H1 (cell line): ENCODE results near the gene DIPK1C. TPM values are rescaled to one million over a fixed set of nuclear protein-coding genes. Genes with fewer than 3 reads are reported as not detected.

Source experiments
- CTCF ChIA-PET: fragments of 300-600 bp; sonication (Branson Sonifier 250); formaldehyde crosslinking; loops from one replicate; lab custom pipeline; 2021; ENCODE audit not compliant: partially characterized antibody; lab: Charles Lee
- POLR2A ChIA-PET: fragments of 300-600 bp; sonication (Branson Sonifier 250); formaldehyde crosslinking; loops from one replicate; lab custom pipeline; 2021; ENCODE audit warnings: inconsistent platforms; ENCODE audit not compliant: partially characterized antibody; lab: Charles Lee
- DNase-seq, 2 experiments: peaks; one replicate each; pipeline versions ENCODE4 v3.0.0 to v3.0.0-alpha.2; 2010 to 2022; ENCODE audit warnings: low spot score in 2 of 2, low read depth in 1 of 2, mixed read lengths in 1 of 2
- FAIRE-seq: peaks from 2 replicates; lab custom pipeline; 2011; peaks lifted over from hg19 to GRCh38; lab: Jason Lieb, UNC
- H2AFZ ChIP-seq: 2 replicates; pipeline ENCODE4 v1.8.1; 2012; ENCODE audit warnings: low read length, inconsistent platforms
- H2AK5ac ChIP-seq: 2 replicates; pipeline ENCODE4 v1.6.1; 2013; ENCODE audit warnings: low read depth, low read length
- H2BK120ac ChIP-seq: replicated peaks from 2 replicates; pipeline ENCODE3; 2013; ENCODE audit warnings: low read depth, low read length, inconsistent platforms
- H2BK12ac ChIP-seq: 2 replicates; pipeline ENCODE4 v1.6.1; 2013; ENCODE audit warnings: low read depth, low read length
- H2BK15ac ChIP-seq: 2 replicates; pipeline ENCODE4 v1.6.1; 2013; ENCODE audit warnings: low read length
- H2BK20ac ChIP-seq: 2 replicates; pipeline ENCODE4 v1.6.1; 2013; ENCODE audit warnings: low read length
- H2BK5ac ChIP-seq: 2 replicates; pipeline ENCODE4 v1.6.1; 2013; ENCODE audit warnings: low read depth, low read length
- H3K14ac ChIP-seq: 2 replicates; pipeline ENCODE4 v1.6.1; 2013; ENCODE audit warnings: inconsistent platforms; ENCODE audit not compliant: insufficient read length
- H3K18ac ChIP-seq: 2 replicates; pipeline ENCODE4 v1.6.1; 2013; ENCODE audit warnings: low read length; ENCODE audit errors: extremely low read depth
- H3K23ac ChIP-seq: 2 replicates; pipeline ENCODE4 v1.6.1; 2013; ENCODE audit warnings: inconsistent platforms; ENCODE audit not compliant: insufficient read length
- H3K23me2 ChIP-seq: 2 replicates; pipeline ENCODE4 v1.6.1; 2013; ENCODE audit warnings: low read depth, low read length
- H3K27ac ChIP-seq: 2 replicates; pipeline ENCODE4 v1.6.1; 2011; ENCODE audit warnings: low read depth, low read length, inconsistent platforms
- H3K27me3 ChIP-seq, 4 experiments: replicated peaks in 1 of 4; 1 replicate in 1 of 4; 2 replicates in 3 of 4; pipeline versions ENCODE4 v1.6.1 to v1.8.1; 2011 to 2013; ENCODE audit warnings: low read length in 3 of 4, mild to moderate bottlenecking in 3 of 4, inconsistent platforms in 2 of 4, mixed read lengths in 2 of 4, moderate library complexity in 1 of 4; ENCODE audit not compliant: control insufficient read depth in 3 of 4, insufficient read depth in 3 of 4; ENCODE audit errors: extremely low read depth in 1 of 4
- H3K36me3 ChIP-seq, 4 experiments: 2 replicates each; pipeline versions ENCODE4 v1.6.1 to v1.8.1; 2011 to 2013; ENCODE audit warnings: mild to moderate bottlenecking in 4 of 4, low read length in 3 of 4, moderate library complexity in 2 of 4, control low read depth in 1 of 4, inconsistent platforms in 1 of 4; ENCODE audit not compliant: insufficient read depth in 4 of 4, control insufficient read depth in 2 of 4
- H3K4ac ChIP-seq: replicated peaks from 2 replicates; pipeline ENCODE3; 2013; ENCODE audit warnings: low read length, low read depth, mixed read lengths, inconsistent platforms; ENCODE audit not compliant: insufficient read length
- H3K4me1 ChIP-seq, 4 experiments: replicated peaks in 1 of 4; 1 replicate in 1 of 4; 2 replicates in 3 of 4; pipeline versions ENCODE4 v1.6.1 to v1.8.1; 2011 to 2013; ENCODE audit warnings: low read length in 3 of 4, inconsistent platforms in 2 of 4, mixed read lengths in 1 of 4; ENCODE audit not compliant: insufficient read depth in 4 of 4, control insufficient read depth in 3 of 4
- H3K4me2 ChIP-seq, 2 experiments: 2 replicates each; pipeline versions ENCODE4 v1.6.1 to v1.8.1; 2011 to 2013; ENCODE audit warnings: low read depth in 2 of 2, low read length in 2 of 2, control low read depth in 1 of 2, inconsistent platforms in 1 of 2, mild to moderate bottlenecking in 1 of 2; ENCODE audit not compliant: insufficient read depth in 1 of 2
- H3K4me3 ChIP-seq, 4 experiments: fragments of 200-600, 300-600 bp in 1 of 4; sonication (generic), shearing (Covaris generic), sonication (Bioruptor Twin) in 1 of 4; 2 replicates each; pipeline versions ENCODE4 v1.5.1 to v1.8.1; 2011 to 2016; ENCODE audit warnings: low read length in 4 of 4, low read depth in 3 of 4, control low read depth in 2 of 4, inconsistent platforms in 2 of 4, mild to moderate bottlenecking in 2 of 4, mixed read lengths in 1 of 4, moderate library complexity in 1 of 4; ENCODE audit not compliant: insufficient read depth in 2 of 4; ENCODE audit errors: extremely low read depth in 1 of 4
- H3K56ac ChIP-seq: replicated peaks from 2 replicates; pipeline ENCODE3; 2013; ENCODE audit warnings: low read depth, mild to moderate bottlenecking, mixed read lengths, low read length, inconsistent platforms; ENCODE audit not compliant: insufficient read length
- H3K79me1 ChIP-seq: 2 replicates; pipeline ENCODE4 v1.6.1; 2013; ENCODE audit warnings: low read depth, low read length, control low read depth
- H3K79me2 ChIP-seq, 2 experiments: 2 replicates each; pipeline versions ENCODE4 v1.6.1 to v1.8.1; 2012 to 2013; ENCODE audit warnings: low read length in 2 of 2, mild to moderate bottlenecking in 2 of 2, inconsistent platforms in 1 of 2; ENCODE audit not compliant: insufficient read depth in 2 of 2, control insufficient read depth in 1 of 2
- H3K9ac ChIP-seq, 4 experiments: replicated peaks in 1 of 4; 1 replicate in 1 of 4; 2 replicates in 3 of 4; pipeline versions ENCODE4 v1.6.1 to v1.8.1; 2011 to 2013; ENCODE audit warnings: low read depth in 3 of 4, low read length in 3 of 4, control low read depth in 2 of 4, mild to moderate bottlenecking in 2 of 4, moderate library complexity in 2 of 4, inconsistent platforms in 1 of 4; ENCODE audit errors: extremely low read depth in 1 of 4
- H3K9me3 ChIP-seq, 2 experiments: 2 replicates each; pipeline versions ENCODE4 v1.6.1 to v1.8.1; 2012 to 2013; ENCODE audit warnings: mild to moderate bottlenecking in 2 of 2, moderate library complexity in 2 of 2, control low read depth in 1 of 2, inconsistent platforms in 1 of 2, low read depth in 1 of 2, low read length in 1 of 2, mixed read lengths in 1 of 2; ENCODE audit not compliant: insufficient read depth in 2 of 2
- H4K20me1 ChIP-seq, 2 experiments: replicated peaks in 1 of 2; 2 replicates each; pipeline versions ENCODE3 to v1.8.1; 2011 to 2013; ENCODE audit warnings: inconsistent platforms in 2 of 2, low read length in 2 of 2, mild to moderate bottlenecking in 1 of 2; ENCODE audit not compliant: insufficient read depth in 2 of 2, control insufficient read depth in 1 of 2
- H4K5ac ChIP-seq: 2 replicates; pipeline ENCODE4 v1.6.1; 2013; ENCODE audit warnings: low read length, low read depth, mixed read lengths, inconsistent platforms; ENCODE audit not compliant: insufficient read length
- H4K8ac ChIP-seq: 2 replicates; pipeline ENCODE4 v1.8.0; 2013; ENCODE audit warnings: mild to moderate bottlenecking, moderate library complexity, low read length, inconsistent platforms; ENCODE audit not compliant: insufficient read depth; ENCODE audit errors: extremely low read depth
- H4K91ac ChIP-seq: replicated peaks from 2 replicates; pipeline ENCODE3; 2013; ENCODE audit warnings: low read length, mixed read lengths, inconsistent platforms; ENCODE audit not compliant: insufficient read length
- SIN3A ChIP-seq, 2 experiments: IDR thresholded peaks in 1 of 2; conservative IDR thresholded peaks in 1 of 2; 2 replicates each; pipeline ENCODE4 v1.6.1; 2011 to 2012; ENCODE audit warnings: low read length in 2 of 2, improper control_type of control experiment in 1 of 2, low read depth in 1 of 2, mild to moderate bottlenecking in 1 of 2
- WGBS, 2 experiments: shearing (Covaris generic) in 1 of 2; methylation state at CpG; one replicate each; pipeline versions ENCODE4 v1.1.6 to v1.1.7; 2013 to 2015; ENCODE audit warnings: low lambda C conversion rate in 2 of 2, mixed read lengths in 2 of 2, inconsistent platforms in 1 of 2, low coverage in 1 of 2, missing lambda C conversion rate in 1 of 2; ENCODE audit not compliant: insufficient replicate concordance in 2 of 2, insufficient coverage in 1 of 2, insufficient read length in 1 of 2; ENCODE audit errors: extremely low coverage in 1 of 2, missing lambda C conversion rate in 1 of 2; 5-methylcytosine and 5-hydroxymethylcytosine counted together
- polyA plus RNA-seq, 7 experiments: library from polyadenylated mRNA; depleted of rRNA in 3 of 7; stranded (reverse) in 5 of 7; unstranded in 2 of 7; fragments of >200 nt in 5 of 7; fragments of 200-250 nt in 2 of 7; gene quantifications; 1 replicate in 5 of 7; 2 replicates in 1 of 7; 4 replicates in 1 of 7; pipeline versions ENCODE4 v1.2.1 to v1.2.3, GENCODE V29; 2011 to 2013; ENCODE audit warnings: missing spikeins in 2 of 7, mixed read lengths in 2 of 7
- total RNA-seq: library from RNA; stranded (reverse); fragmentation: NEBNext Ultra II Directional; extraction: Animal tissue kit (Norgen Biotek cat#: 25700); gene quantifications from 2 replicates; pipeline ENCODE4 v1.2.1, GENCODE V29; 2021
- TF ChIP-seq, protein P1 (sequence below), 3 experiments: IDR thresholded peaks; 1 replicate in 2 of 3; 2 replicates in 1 of 3; pipeline versions ENCODE4 v1.5.1 to v1.6.1; 2011; ENCODE audit warnings: low read length in 3 of 3, mild to moderate bottlenecking in 3 of 3, inconsistent platforms in 2 of 3, low read depth in 1 of 3, moderate library complexity in 1 of 3; ENCODE audit not compliant: insufficient read depth in 1 of 3; ENCODE audit errors: control extremely low read depth in 1 of 3

The DIPK1C gene
- total and polyA plus RNA-seq, 2 of the 8 experiments (the other 6 are each of a cell fraction or from before 2014, with no cell fraction given) = 0.08 TPM; not detected in 1

DNA sequence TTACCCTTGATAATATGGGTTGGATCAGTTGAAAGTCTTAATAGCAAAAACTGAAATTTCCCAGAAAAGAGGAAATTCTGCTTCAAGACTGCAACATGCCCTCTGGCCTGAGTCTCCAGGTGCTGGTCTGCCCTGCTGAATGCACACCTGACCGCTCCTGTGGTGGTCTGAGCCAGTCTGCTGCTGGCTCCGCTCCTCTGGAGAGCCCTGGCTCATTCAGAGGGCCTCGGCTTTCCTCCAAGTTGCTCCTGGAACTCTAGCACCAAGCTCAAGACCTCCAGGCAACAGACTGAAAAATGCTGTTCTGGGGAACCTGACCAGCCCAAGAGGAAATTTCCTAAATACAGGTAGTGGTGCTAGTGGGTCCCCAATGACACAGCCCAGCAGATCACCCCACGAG is 64.8 kb downstream of the DIPK1C start:
- H4K5ac ChIP-seq = no peak overlapping the region
- H4K91ac ChIP-seq = no peak overlapping the region
- H3K9me3 ChIP-seq = no peaks in the 10 kb centered on the region
- TF ChIP-seq SIN3A (conservative IDR thresholded peaks at IDR 0.05 in 1 of 2, IDR thresholded peaks at IDR 0.05 in 1 of 2; ENCODE audit: low read depth in 1 of 2, low read length in 2 of 2) = no peak
- TF ChIP-seq, protein P1, sequence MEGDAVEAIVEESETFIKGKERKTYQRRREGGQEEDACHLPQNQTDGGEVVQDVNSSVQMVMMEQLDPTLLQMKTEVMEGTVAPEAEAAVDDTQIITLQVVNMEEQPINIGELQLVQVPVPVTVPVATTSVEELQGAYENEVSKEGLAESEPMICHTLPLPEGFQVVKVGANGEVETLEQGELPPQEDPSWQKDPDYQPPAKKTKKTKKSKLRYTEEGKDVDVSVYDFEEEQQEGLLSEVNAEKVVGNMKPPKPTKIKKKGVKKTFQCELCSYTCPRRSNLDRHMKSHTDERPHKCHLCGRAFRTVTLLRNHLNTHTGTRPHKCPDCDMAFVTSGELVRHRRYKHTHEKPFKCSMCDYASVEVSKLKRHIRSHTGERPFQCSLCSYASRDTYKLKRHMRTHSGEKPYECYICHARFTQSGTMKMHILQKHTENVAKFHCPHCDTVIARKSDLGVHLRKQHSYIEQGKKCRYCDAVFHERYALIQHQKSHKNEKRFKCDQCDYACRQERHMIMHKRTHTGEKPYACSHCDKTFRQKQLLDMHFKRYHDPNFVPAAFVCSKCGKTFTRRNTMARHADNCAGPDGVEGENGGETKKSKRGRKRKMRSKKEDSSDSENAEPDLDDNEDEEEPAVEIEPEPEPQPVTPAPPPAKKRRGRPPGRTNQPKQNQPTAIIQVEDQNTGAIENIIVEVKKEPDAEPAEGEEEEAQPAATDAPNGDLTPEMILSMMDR (IDR thresholded peaks at IDR 0.05; ENCODE audit: control extremely low read depth in 1 of 3, insufficient read depth in 1 of 3, low read depth in 1 of 3, low read length in 3 of 3) = no peak
- TF ChIP-seq, all 59 proteins: peak for 0
- Histone ChIP-seq H3K23me2 (no peaks in the 10 kb centered on the region), H3K27ac (no peak overlapping the region), H3K56ac (no peak overlapping the region), H3K79me2 (no peaks in the 10 kb centered on the region), H2BK12ac (no peak overlapping the region), H3K4ac (no peak overlapping the region), H2BK120ac (no peak overlapping the region), H2BK15ac (no peak overlapping the region), H3K27me3 (no peaks in the 10 kb centered on the region), H3K4me3 (no peak overlapping the region), H3K4me2 (no peak overlapping the region), H2AK5ac (no peak overlapping the region), H2BK5ac (no peak overlapping the region), H2AFZ (no peak overlapping the region), H2BK20ac (no peak overlapping the region), H3K14ac (no peak overlapping the region), H3K36me3 (no peaks in the 10 kb centered on the region), H3K79me1 (no peaks in the 10 kb centered on the region), H4K8ac (no peak overlapping the region; the same call in 1 of the 2 replicates), H3K4me1 (no peaks in the 10 kb centered on the region; a peak in 1 of 7 replicates), H3K23ac (no peak overlapping the region), H3K18ac (no peak overlapping the region), H3K9ac (no peak overlapping the region), H4K20me1 (no peaks in the 10 kb centered on the region)
- ChIA-PET CTCF (interaction anchor here (1.1 kb wide), 1 partner anchor 159 kb away, joined by 3 read pairs; no protein-coding TSS in a partner anchor), POLR2A (no interaction called here)
- FAIRE-seq (no peak), DNase-seq (no peak)
- 91% methylated on average over 3 of the region's 4 CpGs; no CpG with 5 or more reads in 1 of the 2 experiments for WGBS, 2 experiments
